GM18526 (cell line): ENCODE measurements around the gene FGF4.

Source experiments
- POLR2A ChIP-seq: IDR thresholded peaks from 3 replicates; pipeline ENCODE4 v1.6.1; 2011; ENCODE audit not compliant: insufficient read length; ENCODE audit errors: extremely low read depth

FGF4 gene

GRCh38 chr11:69721106-69721505 lies 54.0 kb downstream of the FGF4 start:
- TF ChIP-seq POLR2A = no peak
